T-helper 17 cell (primary cell): ENCODE measurements around the gene OR5A2. TPM values are rescaled to one million over a fixed set of nuclear protein-coding genes. Genes with fewer than 3 reads are reported as not detected.

Experiments
- total RNA-seq, 4 donors: library from RNA in 2 of 4; stranded (reverse) in 2 of 4; gene quantifications; one replicate each; pipeline ENCODE4 v1.2.3 and lab custom pipeline; 2022 to 2026

Gene OR5A2
- total RNA-seq, 2 donors from 2014 or later: not detected

Other genes starting within 250 kb of the OR5A2 start
- 10 to 100 TPM in 1 of 2 donors, 1 to 10 TPM in 1; 5.4 to 12.0 TPM for gene MPEG1, start 213.5 kb downstream of the OR5A2 start, total RNA-seq
- not detected for gene OR5AN1, start 67.5 kb downstream of the OR5A2 start, total RNA-seq
- not detected for gene OR5A1, start 10.1 kb upstream of the OR5A2 start, total RNA-seq
- gene OR4D6, start 30.5 kb upstream of the OR5A2 start, total RNA-seq: not detected
- gene OR4D10, start 46.9 kb upstream of the OR5A2 start, total RNA-seq: not detected
- gene OR4D11, start 77.2 kb upstream of the OR5A2 start, total RNA-seq: not detected
- not detected for gene OR4D9, start 85.1 kb upstream of the OR5A2 start, total RNA-seq
- gene OSBP, start 189.4 kb upstream of the OR5A2 start, total RNA-seq: 10 to 100 TPM; 53.0 to 63.1 TPM
- 10 to 100 TPM; 49.0 to 62.6 TPM for gene PATL1, start 242.6 kb upstream of the OR5A2 start, total RNA-seq